Neural crest cell (in vitro differentiated cells): ENCODE results near the gene CTU1. TPM values are rescaled to one million over a fixed set of nuclear protein-coding genes. Genes with fewer than 3 reads are reported as not detected.

Experiments used
- DNase-seq: peaks from one replicate; pipeline ENCODE4 v3.0.0; 2021; ENCODE audit warnings: low read depth, mixed read lengths, low spot score
- H3K27ac Mint-ChIP-seq: one replicate; pipeline ENCODE4 v1.8.0; 2021; ENCODE audit warnings: mild to moderate bottlenecking, mixed read lengths; ENCODE audit not compliant: unreplicated experiment
- H3K27me3 Mint-ChIP-seq: 2 replicates; pipeline ENCODE4 v1.8.0; 2021; ENCODE audit warnings: low read depth, mild to moderate bottlenecking, mixed read lengths
- H3K36me3 Mint-ChIP-seq: 2 replicates; pipeline ENCODE4 v1.8.0; 2021; ENCODE audit warnings: low read depth, mild to moderate bottlenecking, mixed read lengths
- H3K4me1 Mint-ChIP-seq: 2 replicates; pipeline ENCODE4 v1.8.0; 2021; ENCODE audit warnings: mixed read lengths
- H3K4me3 Mint-ChIP-seq: one replicate; pipeline ENCODE4 v1.8.0; 2021; ENCODE audit warnings: mild to moderate bottlenecking, mixed read lengths
- H3K9me3 Mint-ChIP-seq: 2 replicates; pipeline ENCODE4 v1.8.0; 2021; ENCODE audit warnings: mixed read lengths
- total RNA-seq: library from RNA; stranded (reverse); gene quantifications from 2 replicates; pipeline ENCODE4 v1.2.1, GENCODE V29; 2021
- TF ChIP-seq, protein P1 (sequence below): fragments of 200-600 bp; sonication (generic); conservative IDR thresholded peaks from 2 replicates; pipeline ENCODE4 v1.5.0; 2021; ENCODE audit warnings: antibody characterized with exemption, mild to moderate bottlenecking

Gene CTU1
- total RNA-seq, 1 donor from 2014 or later = 8.4 TPM

DNA sequence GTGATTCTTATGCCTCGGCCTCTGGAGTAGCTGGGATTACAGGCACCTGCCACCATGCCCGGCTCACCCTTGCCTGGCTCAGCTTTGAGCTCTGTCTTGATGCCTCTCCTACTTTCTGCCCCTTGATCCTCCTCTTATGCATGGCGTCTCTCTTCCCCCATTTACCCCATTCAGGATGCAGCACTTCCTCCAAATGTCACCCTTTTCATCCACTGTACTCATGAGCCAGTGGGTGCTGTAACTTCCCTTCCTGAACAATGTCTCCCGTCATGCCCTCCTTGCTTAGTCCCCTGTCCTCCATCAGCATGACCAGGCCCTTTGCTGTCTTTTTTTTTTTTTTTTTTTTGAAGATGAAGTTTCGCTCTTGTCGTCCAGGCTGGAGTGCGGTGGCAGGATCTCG lies 13.0 kb upstream of the CTU1 start:
- no peaks in the 10 kb centered on the region for H3K36me3 Mint-ChIP-seq
- no peaks in the 10 kb centered on the region for H3K9me3 Mint-ChIP-seq
- H3K27ac Mint-ChIP-seq = no peak overlapping the region
- peaks cover 37% of the 10 kb centered on the region for H3K27me3 Mint-ChIP-seq
- TF ChIP-seq, protein P1, sequence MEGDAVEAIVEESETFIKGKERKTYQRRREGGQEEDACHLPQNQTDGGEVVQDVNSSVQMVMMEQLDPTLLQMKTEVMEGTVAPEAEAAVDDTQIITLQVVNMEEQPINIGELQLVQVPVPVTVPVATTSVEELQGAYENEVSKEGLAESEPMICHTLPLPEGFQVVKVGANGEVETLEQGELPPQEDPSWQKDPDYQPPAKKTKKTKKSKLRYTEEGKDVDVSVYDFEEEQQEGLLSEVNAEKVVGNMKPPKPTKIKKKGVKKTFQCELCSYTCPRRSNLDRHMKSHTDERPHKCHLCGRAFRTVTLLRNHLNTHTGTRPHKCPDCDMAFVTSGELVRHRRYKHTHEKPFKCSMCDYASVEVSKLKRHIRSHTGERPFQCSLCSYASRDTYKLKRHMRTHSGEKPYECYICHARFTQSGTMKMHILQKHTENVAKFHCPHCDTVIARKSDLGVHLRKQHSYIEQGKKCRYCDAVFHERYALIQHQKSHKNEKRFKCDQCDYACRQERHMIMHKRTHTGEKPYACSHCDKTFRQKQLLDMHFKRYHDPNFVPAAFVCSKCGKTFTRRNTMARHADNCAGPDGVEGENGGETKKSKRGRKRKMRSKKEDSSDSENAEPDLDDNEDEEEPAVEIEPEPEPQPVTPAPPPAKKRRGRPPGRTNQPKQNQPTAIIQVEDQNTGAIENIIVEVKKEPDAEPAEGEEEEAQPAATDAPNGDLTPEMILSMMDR = no peak
- DNase-seq = no peak
- H3K4me3 Mint-ChIP-seq = no peak overlapping the region
- no peaks in the 10 kb centered on the region for H3K4me1 Mint-ChIP-seq

DNA sequence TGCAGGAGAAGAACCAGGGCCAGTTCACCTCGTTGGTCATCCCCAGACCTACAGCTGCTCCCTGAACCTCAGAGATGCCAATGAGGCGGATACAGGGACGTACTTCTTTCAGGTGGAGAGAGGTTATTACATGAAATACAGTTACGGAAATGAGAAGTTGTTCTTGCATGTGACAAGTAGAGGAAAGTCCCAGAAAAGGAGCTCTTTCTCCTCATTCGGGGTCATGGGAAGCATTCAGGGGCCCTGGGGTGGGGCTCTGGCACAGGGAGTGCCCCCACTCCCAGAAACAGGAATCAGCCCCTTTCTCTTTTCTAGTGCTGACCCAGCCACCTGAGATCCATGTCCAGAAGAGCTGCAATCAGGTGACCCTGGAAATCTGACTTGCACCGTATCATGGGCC lies 12.0 kb upstream of the CTU1 start:
- Mint-ChIP-seq H3K27me3 (peaks cover 47% of the 10 kb centered on the region), H3K4me3 (no peak overlapping the region), H3K9me3 (no peaks in the 10 kb centered on the region), H3K27ac (no peak overlapping the region), H3K36me3 (no peaks in the 10 kb centered on the region), H3K4me1 (no peaks in the 10 kb centered on the region)
- no peak for DNase-seq
- TF ChIP-seq, protein P1 = no peak

DNA sequence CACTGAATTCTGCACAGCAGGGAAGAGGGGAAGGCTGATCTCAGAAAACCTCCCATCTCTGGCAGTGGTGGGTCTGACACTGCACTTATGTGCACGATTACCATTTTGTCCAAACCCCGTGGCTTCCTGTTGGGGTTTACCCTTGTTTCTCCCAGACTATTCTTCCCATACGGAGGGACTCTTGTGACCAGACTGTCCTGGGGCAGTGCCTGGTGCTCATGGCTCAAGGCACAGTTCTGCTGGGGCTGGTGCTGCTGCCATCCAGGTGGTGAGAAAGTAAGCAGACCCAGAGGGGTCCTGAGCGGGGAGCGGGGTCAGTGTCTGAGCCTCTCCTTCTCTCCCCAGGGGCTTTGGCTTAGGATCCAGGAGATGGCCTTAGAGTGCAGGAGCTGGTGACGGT lies 11.4 kb upstream of the CTU1 start:
- no peaks in the 10 kb centered on the region for H3K4me1 Mint-ChIP-seq
- H3K36me3 Mint-ChIP-seq = no peaks in the 10 kb centered on the region
- H3K27me3 Mint-ChIP-seq = peaks cover 51% of the 10 kb centered on the region
- H3K4me3 Mint-ChIP-seq = no peak overlapping the region
- TF ChIP-seq, protein P1 = no peak
- no peak overlapping the region for H3K27ac Mint-ChIP-seq
- no peaks in the 10 kb centered on the region for H3K9me3 Mint-ChIP-seq
- no peak for DNase-seq

DNA sequence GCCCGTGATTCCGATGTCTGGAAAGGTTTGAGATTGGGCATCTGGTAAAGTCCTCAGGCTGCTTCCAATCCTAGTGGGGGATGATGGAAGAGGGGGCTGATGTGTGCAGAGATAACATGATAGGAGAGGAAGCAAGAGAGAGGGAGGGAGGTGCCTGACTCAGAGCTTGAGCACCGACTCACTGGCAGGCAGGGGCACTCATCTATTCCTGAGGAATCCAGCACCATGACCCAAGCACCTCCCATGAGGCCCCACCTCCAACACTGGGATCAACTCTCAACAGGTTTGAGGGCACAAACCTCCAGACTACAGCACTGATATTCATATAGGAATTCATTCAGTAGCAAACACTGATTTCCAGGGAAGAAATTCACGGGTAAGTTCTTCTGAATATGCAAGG lies 10.9 kb upstream of the CTU1 start:
- H3K4me3 Mint-ChIP-seq = no peak overlapping the region
- H3K9me3 Mint-ChIP-seq = no peaks in the 10 kb centered on the region
- no peak overlapping the region for H3K27ac Mint-ChIP-seq
- H3K4me1 Mint-ChIP-seq = no peaks in the 10 kb centered on the region
- DNase-seq = no peak
- peaks cover 51% of the 10 kb centered on the region for H3K27me3 Mint-ChIP-seq
- no peaks in the 10 kb centered on the region for H3K36me3 Mint-ChIP-seq
- TF ChIP-seq, protein P1 = no peak

DNA sequence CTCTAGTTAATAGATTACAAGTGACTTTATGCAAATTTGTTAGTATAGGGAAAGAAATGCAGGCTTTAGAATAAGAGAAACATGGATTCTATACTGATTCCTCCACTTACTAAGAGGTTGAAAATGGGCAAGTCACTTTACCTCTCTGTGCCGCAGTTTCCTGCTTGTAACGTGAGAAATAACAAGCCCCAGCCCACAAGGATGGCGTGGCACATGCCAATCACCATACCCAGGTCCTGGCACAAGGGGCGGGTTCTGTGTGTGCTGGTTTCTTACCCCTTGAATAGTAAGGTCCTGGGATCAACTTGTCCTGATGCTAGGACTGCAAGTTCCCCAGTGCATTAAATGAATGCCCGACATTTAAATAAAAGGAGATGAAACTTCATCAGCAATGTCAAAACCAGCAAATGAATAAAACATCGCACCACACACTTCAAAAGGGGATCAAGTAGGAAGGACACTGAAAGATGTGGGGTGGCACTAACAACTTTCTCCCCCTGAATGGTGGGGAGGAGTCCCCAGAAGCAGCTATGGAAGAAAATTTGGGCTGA lies 8.6 kb upstream of the CTU1 start:
- no peaks in the 10 kb centered on the region for H3K36me3 Mint-ChIP-seq
- H3K27ac Mint-ChIP-seq = no peak overlapping the region
- H3K27me3 Mint-ChIP-seq = peaks cover 45% of the 10 kb centered on the region
- no peak overlapping the region for H3K4me3 Mint-ChIP-seq
- DNase-seq = no peak
- no peaks in the 10 kb centered on the region for H3K9me3 Mint-ChIP-seq
- TF ChIP-seq, protein P1 = no peak
- H3K4me1 Mint-ChIP-seq = no peaks in the 10 kb centered on the region
